Measurements from ENCODE around the gene PURA. TPM values are rescaled to one million over a fixed set of nuclear protein-coding genes. Genes with fewer than 3 reads are reported as not detected.

PURA gene
- total RNA-seq, 1 experiment from 2014 or later: 9.5 TPM

GRCh38 chr5:140118302-140118936 is 4.5 kb downstream of the PURA start:
- DNase-seq (ENCODE audit: low spot score): peak; percentile 44
- no peak overlapping the region for H3K4me3 ChIP-seq (ENCODE audit: low read depth, low read length, poor library complexity, severe bottlenecking)
- no TSS peak for BruUV-seq (replicated peaks)

DNA sequence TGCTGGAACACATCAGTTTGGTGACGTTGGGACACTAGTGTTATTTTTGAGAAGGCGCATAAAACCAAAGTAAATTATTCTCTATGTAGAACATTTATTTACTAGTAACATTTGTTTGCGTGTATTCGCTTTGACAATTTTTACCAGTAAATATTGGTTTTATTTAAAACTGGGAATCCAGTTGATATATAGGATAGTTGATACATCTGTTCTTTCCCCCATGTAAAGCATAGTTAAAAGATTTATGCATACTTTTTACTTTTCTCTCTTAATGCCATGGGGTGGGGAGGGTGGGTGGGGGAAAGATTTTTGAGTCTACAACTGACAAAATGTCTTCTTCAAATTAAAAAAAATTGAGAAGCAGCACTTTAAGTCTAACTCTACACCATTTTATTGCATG is 11.7 kb downstream of the PURA start, which contains the start of gene IGIP:
Gene IGIP, plus strand, starts transcription at position 301 of the 400 bp plus-strand sequence. CDS start 2,540 bp downstream, outside the sequence.
- CTCF ChIA-PET: no interaction called here
- intact Hi-C loops (cut with micrococcal nuclease; ENCODE audit: unreplicated experiment): no loop called here
- no peaks in the 10 kb centered on the region for H3K36me3 ChIP-seq (ENCODE audit: insufficient read depth, low read length, poor library complexity, severe bottlenecking)

More at GRCh38 chr5:140118302-140118936, 4.5 kb downstream of the PURA start:
- no peaks in the 10 kb centered on the region for H3K27me3 ChIP-seq (replicated peaks; ENCODE audit: insufficient read depth, low read depth, low read length, poor library complexity)
- H3K27ac ChIP-seq (ENCODE audit: low read depth, low read length, poor library complexity, severe bottlenecking): no peak overlapping the region
- POLR2A ChIA-PET (ENCODE audit: low non-redundant PET): interaction anchor here (0.5 kb wide), 1 partner anchor 29 kb away, joined by 6 read pairs; no protein-coding TSS in a partner anchor
- no peaks in the 10 kb centered on the region for H3K36me3 ChIP-seq (ENCODE audit: insufficient read depth, low read length, poor library complexity, severe bottlenecking)
- CTCF ChIA-PET: interaction anchor here (0.6 kb wide), 2 partner anchors 15 to 122 kb away, joined by 5 to 7 read pairs; no protein-coding TSS in a partner anchor
- no peaks in the 10 kb centered on the region for H3K9me3 ChIP-seq (ENCODE audit: low read depth, low read length, poor library complexity, severe bottlenecking)
- intact Hi-C loops (cut with micrococcal nuclease; ENCODE audit: unreplicated experiment): no loop called here
- TF ChIP-seq EZH2 (IDR thresholded peaks at IDR 0.05; ENCODE audit: borderline replicate concordance, low read depth, low read length, poor library complexity, severe bottlenecking) (no peak), CTCF (conservative IDR thresholded peaks at IDR 0.05; ENCODE audit: low read depth, low read length) (peak; percentile 29; the same call in 1 of the 2 replicates)
- H3K4me1 ChIP-seq (ENCODE audit: insufficient read depth, low read length, poor library complexity, severe bottlenecking): peaks cover 28% of the 10 kb centered on the region

DNA sequence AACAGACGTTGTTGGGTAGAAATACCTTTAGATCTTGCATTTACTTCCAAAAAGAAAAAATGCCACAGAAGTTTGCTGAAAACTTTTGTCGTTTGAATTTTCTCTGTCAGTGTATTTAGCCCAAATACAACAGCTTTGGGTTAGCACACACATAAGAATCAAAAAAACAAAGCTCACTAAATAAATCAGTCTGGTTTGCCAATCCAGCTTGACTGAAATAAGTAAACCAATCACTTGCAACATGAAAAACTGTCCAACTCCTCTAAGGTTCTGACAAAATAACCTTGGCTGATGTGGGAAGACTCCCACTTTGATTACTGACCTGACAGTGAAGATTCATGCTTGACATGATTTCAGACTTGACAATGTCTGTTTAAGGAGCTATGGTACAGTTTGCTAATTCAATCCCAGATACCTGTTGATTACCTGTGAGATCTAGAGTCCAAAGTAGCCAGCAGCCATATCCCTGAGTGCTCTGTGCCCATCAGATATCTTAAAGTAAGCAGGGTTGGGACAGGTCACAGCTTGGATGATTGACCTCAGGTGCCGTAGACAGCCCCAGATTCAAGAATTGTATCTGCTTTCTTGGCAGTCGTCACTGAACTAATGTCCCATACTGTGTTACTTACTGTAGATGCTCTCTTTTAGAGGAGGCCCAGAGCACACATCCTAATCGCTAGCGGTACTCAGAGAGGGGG is 12.6 kb downstream of the PURA start:
- Histone ChIP-seq H3K27me3 (replicated peaks; ENCODE audit: insufficient read depth, low read depth, low read length, poor library complexity) (no peaks in the 10 kb centered on the region), H3K36me3 (ENCODE audit: insufficient read depth, low read length, poor library complexity, severe bottlenecking) (no peaks in the 10 kb centered on the region), H3K27ac (ENCODE audit: low read depth, low read length, poor library complexity, severe bottlenecking) (no peak overlapping the region), H3K9me3 (ENCODE audit: low read depth, low read length, poor library complexity, severe bottlenecking) (no peaks in the 10 kb centered on the region), H3K4me3 (ENCODE audit: low read depth, low read length, poor library complexity, severe bottlenecking) (no peak overlapping the region), H3K4me1 (ENCODE audit: insufficient read depth, low read length, poor library complexity, severe bottlenecking) (peaks cover 4% of the 10 kb centered on the region)
- no peak for TF ChIP-seq CTCF (conservative IDR thresholded peaks at IDR 0.05; ENCODE audit: low read depth, low read length)
- TF ChIP-seq EZH2 (IDR thresholded peaks at IDR 0.05; ENCODE audit: borderline replicate concordance, low read depth, low read length, poor library complexity, severe bottlenecking): no peak
- POLR2A ChIA-PET (ENCODE audit: low non-redundant PET): no interaction called here
- CTCF ChIA-PET: no interaction called here
- DNase-seq (ENCODE audit: low spot score): no peak
- intact Hi-C loops (cut with micrococcal nuclease; ENCODE audit: unreplicated experiment): no loop called here
- no TSS peak for BruUV-seq (replicated peaks)

More for the DNA sequence above, 11.7 kb downstream of the PURA start, which contains the start of gene IGIP:
- H3K9me3 ChIP-seq (ENCODE audit: low read depth, low read length, poor library complexity, severe bottlenecking): no peaks in the 10 kb centered on the region
- BruUV-seq (replicated peaks): no TSS peak
- no peaks in the 10 kb centered on the region for H3K27me3 ChIP-seq (replicated peaks; ENCODE audit: insufficient read depth, low read depth, low read length, poor library complexity)
- H3K4me1 ChIP-seq (ENCODE audit: insufficient read depth, low read length, poor library complexity, severe bottlenecking): peaks cover 4% of the 10 kb centered on the region
- H3K4me3 ChIP-seq (ENCODE audit: low read depth, low read length, poor library complexity, severe bottlenecking): no peak within 1 kb of the TSS
- no peak for DNase-seq (ENCODE audit: low spot score)
- POLR2A ChIA-PET (ENCODE audit: low non-redundant PET): no interaction called here
- TF ChIP-seq EZH2 (IDR thresholded peaks at IDR 0.05; ENCODE audit: borderline replicate concordance, low read depth, low read length, poor library complexity, severe bottlenecking): no peak
- no peak for TF ChIP-seq CTCF (conservative IDR thresholded peaks at IDR 0.05; ENCODE audit: low read depth, low read length)
- no peak within 1 kb of the TSS for H3K27ac ChIP-seq (ENCODE audit: low read depth, low read length, poor library complexity, severe bottlenecking)

Measured in A673 (cell line).